Measurements from ENCODE around the gene PMF1.
A peak's percentile ranks its signal among the peaks of the same experiment; 100 is the strongest.

Gene PMF1

DNA sequence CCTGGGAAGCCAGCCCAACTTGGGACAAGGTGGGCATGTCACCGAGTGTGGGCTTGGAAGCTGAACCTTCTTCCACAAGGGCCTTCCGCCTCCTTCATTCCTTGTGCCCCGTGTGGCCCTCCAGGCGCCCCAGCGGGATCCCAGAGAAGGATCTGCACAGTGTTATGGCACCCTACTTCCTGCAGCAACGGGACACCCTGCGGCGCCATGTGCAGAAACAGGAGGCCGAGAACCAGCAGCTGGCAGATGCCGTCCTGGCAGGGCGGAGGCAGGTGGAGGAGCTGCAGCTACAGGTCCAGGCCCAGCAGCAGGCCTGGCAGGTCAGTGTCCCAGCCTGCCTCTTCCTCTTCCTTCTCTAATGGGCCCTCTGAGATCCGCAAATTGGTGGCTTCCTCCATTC is 23.4 kb downstream of the PMF1 start:
- no peak for DNase-seq (ENCODE audit: low spot score)

- no peak for DNase-seq (ENCODE audit: low spot score)
Observed at GRCh38 chr1:156238248-156238647, 25.4 kb downstream of the PMF1 start.

- DNase-seq (ENCODE audit: low spot score) = no peak
Observed at GRCh38 chr1:156241311-156241811, 28.6 kb downstream of the PMF1 start.

DNA sequence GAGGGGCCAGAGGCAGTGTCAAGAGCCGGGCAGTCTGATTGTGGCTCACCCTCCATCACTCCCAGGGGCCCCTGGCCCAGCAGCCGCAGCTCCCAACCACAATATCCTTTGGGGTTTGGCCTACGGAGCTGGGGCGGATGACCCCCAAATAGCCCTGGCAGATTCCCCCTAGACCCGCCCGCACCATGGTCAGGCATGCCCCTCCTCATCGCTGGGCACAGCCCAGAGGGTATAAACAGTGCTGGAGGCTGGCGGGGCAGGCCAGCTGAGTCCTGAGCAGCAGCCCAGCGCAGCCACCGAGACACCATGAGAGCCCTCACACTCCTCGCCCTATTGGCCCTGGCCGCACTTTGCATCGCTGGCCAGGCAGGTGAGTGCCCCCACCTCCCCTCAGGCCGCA is 29.1 kb downstream of the PMF1 start, which contains the start of gene BGLAP:
Gene BGLAP (plus strand): TSS at position 259 of the 400 bp plus-strand sequence. CDS start 48 bp downstream, at position 307.
- no peak for DNase-seq (ENCODE audit: low spot score)

- no peak for DNase-seq (ENCODE audit: low spot score)
Observed at GRCh38 chr1:156242738-156243137, 29.9 kb downstream of the PMF1 start.

DNA sequence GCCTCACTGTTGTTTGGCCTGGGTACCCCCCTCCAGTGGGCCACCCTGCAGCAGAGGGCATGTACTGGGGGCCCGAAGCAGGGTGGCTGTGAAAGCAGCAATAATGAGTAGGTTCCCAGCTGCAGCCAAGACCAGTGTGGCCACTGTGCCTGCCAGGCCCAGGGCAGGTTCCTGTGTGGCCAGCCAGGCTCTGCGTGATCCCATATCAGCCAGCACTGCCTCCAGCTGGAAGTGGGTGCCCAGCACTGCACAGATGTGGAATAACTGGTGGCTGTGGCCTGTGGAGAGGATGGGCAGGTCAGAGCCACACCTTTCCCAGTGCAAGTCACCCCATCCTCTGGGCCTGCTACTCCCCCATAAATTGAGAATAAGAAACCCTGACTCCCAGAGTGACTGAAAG is 31.3 kb downstream of the PMF1 start:
- DNase-seq (ENCODE audit: low spot score) = no peak

GRCh38 chr1:156244712-156245111 is 31.9 kb downstream of the PMF1 start:
- no peak for DNase-seq (ENCODE audit: low spot score)

GRCh38 chr1:156245451-156246232 is 32.8 kb downstream of the PMF1 start:
- DNase-seq (ENCODE audit: low spot score) = no peak

DNA sequence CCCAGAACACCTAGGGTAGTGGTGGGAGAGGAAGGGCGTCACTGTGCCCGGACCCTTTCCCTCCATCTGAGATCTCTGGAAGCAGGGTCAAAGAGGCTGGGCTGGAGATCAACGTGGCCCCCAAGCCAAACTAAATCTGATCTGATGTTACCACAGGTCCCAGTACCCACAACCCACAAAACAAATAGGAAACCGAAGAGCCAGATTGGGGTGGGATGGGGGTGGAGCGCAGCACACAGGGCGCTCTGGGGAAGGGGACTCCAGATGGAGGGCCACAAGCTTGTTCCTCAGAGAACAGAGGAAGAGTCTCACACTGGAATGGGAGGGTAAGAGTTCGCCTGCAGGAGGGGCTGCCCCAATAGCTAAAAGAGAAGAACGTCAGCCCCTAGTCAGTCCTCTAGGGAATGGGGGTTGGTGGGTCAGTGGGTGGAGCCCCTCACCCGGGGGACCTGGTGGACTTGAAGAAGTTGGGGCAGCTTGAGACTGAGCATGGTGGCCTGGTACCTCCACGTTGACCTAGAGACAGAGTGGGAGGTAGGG is 33.5 kb downstream of the PMF1 start:
- no peak for DNase-seq (ENCODE audit: low spot score)

DNA sequence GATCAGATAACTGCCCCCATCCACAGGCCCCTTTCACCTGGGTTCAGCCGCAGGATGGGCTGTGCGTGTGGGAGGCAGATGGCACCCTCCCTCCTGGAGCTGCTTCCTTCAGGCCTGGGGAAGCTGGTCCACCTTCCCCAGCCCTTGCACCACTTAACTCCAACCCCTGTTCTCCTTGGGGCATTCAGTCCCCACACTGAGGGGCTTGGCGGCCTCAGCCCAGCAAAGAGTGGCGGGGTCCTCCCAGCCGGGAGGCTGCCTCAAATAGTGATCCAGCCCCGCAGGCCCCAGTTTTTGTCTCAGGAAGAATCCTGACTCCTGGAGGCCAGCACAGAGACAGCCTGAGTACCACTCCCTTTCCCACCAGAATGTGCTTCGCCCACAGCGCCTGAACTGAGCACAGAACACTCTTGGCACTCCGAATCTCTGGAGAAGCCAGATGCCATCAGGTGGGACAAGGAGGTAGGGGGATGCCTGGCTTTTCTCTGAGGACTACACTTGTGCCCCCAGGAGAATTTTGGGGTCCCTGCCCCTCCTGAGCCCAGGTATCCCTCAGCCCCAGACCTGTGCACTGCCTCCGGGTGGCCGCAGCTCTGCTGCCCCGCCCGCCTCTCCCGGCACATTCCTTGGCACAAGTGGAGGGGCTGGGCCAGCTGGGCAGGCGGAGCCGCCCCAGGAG is 34.1 kb downstream of the PMF1 start:
- DNase-seq (ENCODE audit: low spot score) = peak; percentile 32

DNA sequence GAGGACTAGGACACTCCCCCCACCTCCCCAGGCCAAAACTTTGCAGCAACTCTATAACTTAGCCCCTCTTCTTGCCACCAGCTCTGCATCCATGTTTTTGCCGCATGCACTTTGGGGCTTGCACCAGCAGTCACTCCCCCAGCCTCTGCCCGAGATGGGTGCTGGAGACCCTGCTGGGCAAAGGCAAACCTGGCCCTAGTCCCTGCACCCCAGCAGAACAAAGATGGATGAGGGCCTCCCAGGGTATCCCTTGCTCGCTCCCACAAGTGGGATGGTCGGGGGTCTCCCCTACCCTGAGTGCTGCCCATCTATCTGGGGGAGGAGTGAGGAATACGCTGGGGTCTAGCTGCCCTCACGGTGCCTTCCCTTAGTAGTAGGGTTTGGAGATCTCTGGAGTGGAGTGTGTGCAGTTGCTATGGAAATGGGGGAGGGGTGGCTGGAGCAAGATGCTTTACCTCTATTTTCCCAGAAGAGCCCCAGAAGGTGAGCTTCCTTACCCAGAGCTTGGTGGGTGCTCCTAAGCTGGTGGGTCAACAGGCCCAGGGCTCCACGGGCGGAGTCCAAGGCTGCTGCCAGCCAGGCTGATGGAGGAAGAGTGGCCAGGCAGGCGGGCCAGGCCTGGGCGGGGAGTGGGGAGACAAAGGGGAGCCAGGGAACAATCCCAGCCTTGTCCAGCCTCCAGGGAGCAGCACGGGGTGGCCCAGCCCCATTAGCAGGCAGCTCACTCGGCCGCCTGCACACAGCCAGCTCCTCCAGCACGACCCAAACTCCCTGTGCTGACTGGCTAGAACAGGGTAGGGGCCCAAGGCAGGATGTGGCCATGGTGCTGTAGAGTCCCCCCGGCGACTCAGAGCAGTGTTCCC is 34.9 kb downstream of the PMF1 start, which contains the start of gene PAQR6:
Gene PAQR6 (minus strand): TSS at position 597 of the 863 bp plus-strand sequence. CDS start 1,325 bp downstream, outside the sequence.
- DNase-seq (ENCODE audit: low spot score) = no peak

GRCh38 chr1:156248323-156248683 is 35.5 kb downstream of the PMF1 start:
- DNase-seq (ENCODE audit: low spot score) = no peak

- no peak for DNase-seq (ENCODE audit: low spot score)
Observed at GRCh38 chr1:156249593-156249992, 36.8 kb downstream of the PMF1 start.

GRCh38 chr1:156251527-156251926 is 38.7 kb downstream of the PMF1 start:
- no peak for DNase-seq (ENCODE audit: low spot score)

- DNase-seq (ENCODE audit: low spot score) = no peak
Observed at GRCh38 chr1:156253634-156254033, 40.8 kb downstream of the PMF1 start.

DNA sequence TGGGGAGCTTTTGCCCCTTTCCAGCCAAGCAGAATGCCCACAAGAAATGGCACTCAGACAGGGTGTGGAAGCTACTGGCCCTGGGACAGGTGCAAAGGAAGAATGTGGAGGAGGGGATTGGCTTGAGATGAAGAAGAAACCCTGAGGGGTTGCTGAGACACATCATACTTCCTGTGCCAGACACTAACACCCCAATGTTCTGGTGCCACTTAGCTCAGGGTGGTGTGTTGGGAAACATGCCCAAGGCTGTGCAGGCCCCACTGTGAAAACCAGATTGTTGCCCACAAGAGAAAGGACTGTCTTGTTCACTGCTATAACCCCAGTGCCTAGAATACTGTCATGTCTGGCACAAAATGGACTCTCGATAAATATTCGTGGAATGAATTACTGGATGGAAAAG is 44.9 kb downstream of the PMF1 start:
- DNase-seq (ENCODE audit: low spot score) = no peak

GRCh38 chr1:156258859-156259258 is 46.1 kb downstream of the PMF1 start:
- DNase-seq (ENCODE audit: low spot score) = no peak

GRCh38 chr1:156259805-156260204 is 47.0 kb downstream of the PMF1 start:
- DNase-seq (ENCODE audit: low spot score) = no peak

- DNase-seq (ENCODE audit: low spot score) = no peak
Observed at GRCh38 chr1:156260896-156261295, 48.1 kb downstream of the PMF1 start.

- peak; percentile 31 for DNase-seq (ENCODE audit: low spot score)
Observed at GRCh38 chr1:156262461-156263287, 49.9 kb downstream of the PMF1 start.

DNA sequence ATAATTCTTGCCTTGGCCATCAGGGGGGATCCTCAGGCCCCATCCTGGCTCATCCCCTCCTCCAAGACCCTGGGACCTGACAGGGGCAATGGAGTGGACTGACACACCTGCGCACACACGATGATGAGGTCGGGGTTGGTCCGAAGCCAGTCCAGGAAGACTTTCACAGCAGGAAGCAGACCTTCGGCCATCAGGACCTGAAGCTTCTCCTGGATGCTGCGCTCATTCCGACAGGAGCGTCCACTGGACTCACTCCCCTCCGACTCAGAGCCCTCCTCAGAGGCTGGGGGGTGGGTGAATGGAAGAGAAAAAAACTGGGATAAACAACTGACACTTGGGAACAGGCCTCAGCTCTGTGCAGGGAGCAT is 50.5 kb downstream of the PMF1 start:
- DNase-seq (ENCODE audit: low spot score) = no peak
